Breast epithelium (tissue), 3 donors: Measurements from ENCODE around the gene RNH1.

Source experiments
- POLR2A ChIP-seq: fragments of 450-650 bp; IDR thresholded peaks from one replicate; pipeline ENCODE4 v1.6.1; 2016; ENCODE audit warnings: antibody characterized with exemption, mild to moderate bottlenecking, moderate library complexity
- POLR2AphosphoS5 ChIP-seq, 3 donors: sonication (generic); formaldehyde crosslinking; IDR thresholded peaks; one replicate each; pipeline ENCODE4 v1.6.1; 2017; ENCODE audit warnings: antibody characterized with exemption in 3 of 3
- TF ChIP-seq, protein P1 (sequence below), 3 donors: fragments of 450-650 bp; IDR thresholded peaks; one replicate each; pipeline ENCODE4 v1.5.1; 2016 to 2017; ENCODE audit warnings: antibody characterized with exemption in 3 of 3, mild to moderate bottlenecking in 3 of 3, moderate library complexity in 3 of 3

DNA sequence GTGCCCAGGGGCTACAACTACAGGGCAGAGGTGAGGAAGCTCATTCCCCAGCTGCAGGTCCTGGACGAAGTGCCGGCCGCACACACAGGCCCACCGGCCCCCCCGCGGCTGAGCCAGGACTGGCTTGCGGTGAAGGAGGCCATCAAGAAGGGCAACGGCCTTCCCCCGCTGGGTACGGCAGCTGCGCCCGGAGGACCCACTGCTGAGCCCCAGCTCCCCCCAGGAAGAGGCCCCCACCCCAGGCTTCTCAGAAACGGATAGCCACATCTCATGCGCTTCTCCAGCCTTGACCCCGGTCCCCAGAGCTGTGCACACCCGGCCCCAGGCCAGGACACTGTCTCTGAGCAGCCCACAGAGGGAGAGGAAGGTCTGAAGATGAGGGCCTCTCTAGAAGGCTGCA lies 44.1 kb upstream of the RNH1 start:
- TF ChIP-seq, protein P1, sequence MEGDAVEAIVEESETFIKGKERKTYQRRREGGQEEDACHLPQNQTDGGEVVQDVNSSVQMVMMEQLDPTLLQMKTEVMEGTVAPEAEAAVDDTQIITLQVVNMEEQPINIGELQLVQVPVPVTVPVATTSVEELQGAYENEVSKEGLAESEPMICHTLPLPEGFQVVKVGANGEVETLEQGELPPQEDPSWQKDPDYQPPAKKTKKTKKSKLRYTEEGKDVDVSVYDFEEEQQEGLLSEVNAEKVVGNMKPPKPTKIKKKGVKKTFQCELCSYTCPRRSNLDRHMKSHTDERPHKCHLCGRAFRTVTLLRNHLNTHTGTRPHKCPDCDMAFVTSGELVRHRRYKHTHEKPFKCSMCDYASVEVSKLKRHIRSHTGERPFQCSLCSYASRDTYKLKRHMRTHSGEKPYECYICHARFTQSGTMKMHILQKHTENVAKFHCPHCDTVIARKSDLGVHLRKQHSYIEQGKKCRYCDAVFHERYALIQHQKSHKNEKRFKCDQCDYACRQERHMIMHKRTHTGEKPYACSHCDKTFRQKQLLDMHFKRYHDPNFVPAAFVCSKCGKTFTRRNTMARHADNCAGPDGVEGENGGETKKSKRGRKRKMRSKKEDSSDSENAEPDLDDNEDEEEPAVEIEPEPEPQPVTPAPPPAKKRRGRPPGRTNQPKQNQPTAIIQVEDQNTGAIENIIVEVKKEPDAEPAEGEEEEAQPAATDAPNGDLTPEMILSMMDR (IDR thresholded peaks at IDR 0.05): no peak
- TF ChIP-seq POLR2A: no peak
- no peak for TF ChIP-seq POLR2AphosphoS5 (IDR thresholded peaks at IDR 0.05)
